ENCODE data around the gene CELF1. TPM values are rescaled to one million over a fixed set of nuclear protein-coding genes. Genes with fewer than 3 reads are reported as not detected.

The CELF1 gene
- total and polyA plus RNA-seq, 2 of the 13 experiments (the other 11 are each of a cell fraction or from before 2014, with no cell fraction given): 69.0 to 80.1 TPM

- TF ChIP-seq CCDC6 (CRISPR knock-in tag; IDR thresholded peaks at IDR 0.05) (peak; percentile 90; the same call in 1 of the 2 replicates), HOXA5 (CRISPR knock-in tag; IDR thresholded peaks at IDR 0.05) (0 out of 2 replicates have a peak, but pooled peaks have one; percentile 47), PAF1 (CRISPR knock-in tag; IDR thresholded peaks at IDR 0.05) (no peak), ZNF292 (CRISPR knock-in tag; IDR thresholded peaks at IDR 0.05; ENCODE audit: borderline replicate concordance, low read depth) (peak; percentile 33; the same call in 1 of the 2 replicates), SMARCC2 (IDR thresholded peaks at IDR 0.05) (no peak), FIP1L1 (IDR thresholded peaks at IDR 0.05; ENCODE audit: borderline replicate concordance, insufficient read depth, low read depth, low read length) (no peak), PLRG1 (conservative IDR thresholded peaks at IDR 0.05) (no peak), ETS1 (CRISPR knock-in tag; IDR thresholded peaks at IDR 0.05) (no peak), ZMAT3 (CRISPR knock-in tag; conservative IDR thresholded peaks at IDR 0.05) (peak; percentile 89; the same call in 1 of the 2 replicates), JDP2 (CRISPR knock-in tag; IDR thresholded peaks at IDR 0.05; ENCODE audit: borderline replicate concordance) (no peak), LCORL (IDR thresholded peaks at IDR 0.05) (no peak), LCORL (CRISPR knock-in tag; IDR thresholded peaks at IDR 0.05) (peak; percentile 62; the same call in 1 of the 2 replicates), KAT7 (CRISPR knock-in tag; IDR thresholded peaks at IDR 0.05; ENCODE audit: borderline replicate concordance) (no peak), ZNF3 (CRISPR knock-in tag; IDR thresholded peaks at IDR 0.05) (no peak), ZNF317 (CRISPR knock-in tag; IDR thresholded peaks at IDR 0.05) (no peak), ZNF230 (CRISPR knock-in tag; IDR thresholded peaks at IDR 0.05) (no peak), KLF16 (CRISPR knock-in tag; IDR thresholded peaks at IDR 0.05) (no peak; a peak in 1 of 4 replicates), ZFP37 (CRISPR knock-in tag; IDR thresholded peaks at IDR 0.05; ENCODE audit: borderline replicate concordance) (no peak)
- TF ChIP-seq, protein P1, sequence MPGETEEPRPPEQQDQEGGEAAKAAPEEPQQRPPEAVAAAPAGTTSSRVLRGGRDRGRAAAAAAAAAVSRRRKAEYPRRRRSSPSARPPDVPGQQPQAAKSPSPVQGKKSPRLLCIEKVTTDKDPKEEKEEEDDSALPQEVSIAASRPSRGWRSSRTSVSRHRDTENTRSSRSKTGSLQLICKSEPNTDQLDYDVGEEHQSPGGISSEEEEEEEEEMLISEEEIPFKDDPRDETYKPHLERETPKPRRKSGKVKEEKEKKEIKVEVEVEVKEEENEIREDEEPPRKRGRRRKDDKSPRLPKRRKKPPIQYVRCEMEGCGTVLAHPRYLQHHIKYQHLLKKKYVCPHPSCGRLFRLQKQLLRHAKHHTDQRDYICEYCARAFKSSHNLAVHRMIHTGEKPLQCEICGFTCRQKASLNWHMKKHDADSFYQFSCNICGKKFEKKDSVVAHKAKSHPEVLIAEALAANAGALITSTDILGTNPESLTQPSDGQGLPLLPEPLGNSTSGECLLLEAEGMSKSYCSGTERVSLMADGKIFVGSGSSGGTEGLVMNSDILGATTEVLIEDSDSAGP (CRISPR knock-in tag; IDR thresholded peaks at IDR 0.05; ENCODE audit: borderline replicate concordance): peak; percentile 62; the same call in 1 of the 2 replicates
Measured at GRCh38 chr11:47565340-47566148, 12.6 kb upstream of the CELF1 start, which contains the start of gene PTPMT1 (continued).
